IPS-20b (cell line): Measurements from ENCODE around the gene TTC33.
"Not testable (repeated sequence)": the region's sequence is repeated elsewhere in the genome, so short reads cannot be mapped to it uniquely, and the experiment has no call there.

Experiments used
- H3K27ac ChIP-seq: one replicate; pipeline ENCODE4 v1.5.1; 2013; ENCODE audit warnings: low read length
- H3K27me3 ChIP-seq: 2 replicates; pipeline ENCODE4 v1.6.1; 2013; ENCODE audit warnings: mild to moderate bottlenecking, low read length, inconsistent platforms; ENCODE audit not compliant: insufficient read depth
- H3K36me3 ChIP-seq: 2 replicates; pipeline ENCODE4 v1.6.1; 2013; ENCODE audit warnings: low read depth, mild to moderate bottlenecking, inconsistent platforms, low read length, moderate library complexity; ENCODE audit not compliant: insufficient read depth
- H3K4me1 ChIP-seq: 2 replicates; pipeline ENCODE4 v1.6.1; 2013; ENCODE audit warnings: mild to moderate bottlenecking, control low read depth, inconsistent platforms, low read length, moderate library complexity; ENCODE audit not compliant: insufficient read depth
- H3K4me3 ChIP-seq: 2 replicates; pipeline ENCODE4 v1.5.1; 2013; ENCODE audit warnings: mild to moderate bottlenecking, low read length, inconsistent platforms
- H3K9ac ChIP-seq: 2 replicates; pipeline ENCODE4 v1.6.1; 2013; ENCODE audit warnings: low read depth, mild to moderate bottlenecking, inconsistent platforms, low read length, moderate library complexity
- H3K9me3 ChIP-seq: 2 replicates; pipeline ENCODE4 v1.6.1; 2013; ENCODE audit warnings: mild to moderate bottlenecking, low read depth, low read length, inconsistent platforms; ENCODE audit not compliant: insufficient read depth

TTC33 gene

DNA sequence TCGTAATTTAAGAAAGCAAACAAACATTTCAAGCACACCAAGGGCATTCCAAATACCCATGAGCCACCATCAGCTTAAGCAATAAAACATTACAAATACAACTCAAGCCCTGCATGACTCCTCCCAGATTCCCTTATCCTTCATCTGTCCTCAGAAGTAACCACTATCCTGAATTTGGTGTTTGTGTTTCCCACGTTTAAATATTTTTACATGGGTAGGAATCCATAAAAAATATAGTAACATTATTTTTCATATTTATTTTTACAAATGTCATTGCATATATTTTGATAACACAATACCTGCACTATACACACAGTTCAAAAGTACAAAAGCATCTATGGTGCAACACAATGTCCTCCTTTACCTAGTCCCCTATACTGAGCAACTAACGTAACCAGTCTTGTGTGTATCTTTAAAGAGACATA is 36.0 kb upstream of the TTC33 start:
- Histone ChIP-seq H3K4me3 (no peak overlapping the region), H3K27ac (no peak overlapping the region), H3K36me3 (peaks cover 6% of the 10 kb centered on the region; the same call in 1 of the 2 replicates), H3K27me3 (no peaks in the 10 kb centered on the region), H3K4me1 (peaks cover 3% of the 10 kb centered on the region), H3K9me3 (no peaks in the 10 kb centered on the region; the same call in 1 of the 2 replicates), H3K9ac (no peak overlapping the region)

DNA sequence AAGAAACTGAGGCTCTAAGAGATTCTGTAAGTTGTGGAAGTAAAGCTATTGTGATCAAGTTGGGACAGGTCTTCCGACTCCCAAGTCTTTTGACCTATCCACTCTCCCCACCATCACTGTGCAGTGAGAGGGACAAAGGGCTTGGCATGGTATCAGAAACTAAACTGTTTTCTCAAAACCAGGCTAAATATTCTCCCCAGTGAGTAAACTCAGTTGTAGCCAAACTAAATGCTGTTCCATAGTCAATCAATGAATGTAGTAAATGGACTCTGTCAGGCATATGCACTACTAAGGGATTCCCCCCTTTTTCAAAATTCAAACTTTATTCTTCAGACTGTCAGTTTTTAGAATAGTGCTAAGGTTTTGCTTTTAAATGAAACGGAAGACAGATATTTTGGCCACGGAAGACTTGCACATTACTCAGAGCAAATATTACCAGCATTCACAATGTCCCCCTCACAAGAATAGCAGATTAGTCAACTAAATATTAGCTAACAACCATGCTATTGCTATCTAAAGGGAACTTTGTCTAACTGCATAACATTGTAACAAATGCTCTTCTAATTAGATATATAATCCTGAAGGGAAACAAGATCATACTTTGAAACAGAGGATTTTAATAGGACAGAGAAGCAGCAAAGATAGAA is 35.3 kb upstream of the TTC33 start:
- Histone ChIP-seq H3K36me3 (peaks cover 10% of the 10 kb centered on the region; the same call in 1 of the 2 replicates), H3K4me3 (no peak overlapping the region), H3K9me3 (no peaks in the 10 kb centered on the region; the same call in 1 of the 2 replicates), H3K27me3 (no peaks in the 10 kb centered on the region), H3K9ac (no peak overlapping the region), H3K27ac (no peak overlapping the region), H3K4me1 (no peaks in the 10 kb centered on the region)

DNA sequence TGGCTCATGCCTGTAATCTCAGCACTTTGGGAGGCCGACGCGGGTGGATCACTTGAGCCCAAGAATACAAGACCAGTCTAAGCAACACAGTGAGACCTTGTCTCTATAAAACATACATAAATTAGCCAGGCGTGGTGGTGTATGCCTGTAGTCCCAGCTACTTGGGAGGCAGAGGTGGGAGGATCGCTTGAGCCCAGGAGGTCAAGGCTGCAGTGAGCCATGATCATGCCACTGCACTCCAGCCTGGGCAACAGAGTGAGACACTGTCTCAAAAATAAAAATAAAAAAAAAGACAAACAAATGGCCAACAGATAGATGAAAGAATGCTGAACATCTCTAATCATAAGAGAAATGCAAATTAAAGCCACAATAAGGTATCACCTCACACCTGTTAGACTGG is 33.2 kb upstream of the TTC33 start:
- H3K9ac ChIP-seq, H3K27me3 ChIP-seq, H3K27ac ChIP-seq, H3K36me3 ChIP-seq, H3K4me1 ChIP-seq, H3K4me3 ChIP-seq, H3K9me3 ChIP-seq: not testable (repeated sequence)

DNA sequence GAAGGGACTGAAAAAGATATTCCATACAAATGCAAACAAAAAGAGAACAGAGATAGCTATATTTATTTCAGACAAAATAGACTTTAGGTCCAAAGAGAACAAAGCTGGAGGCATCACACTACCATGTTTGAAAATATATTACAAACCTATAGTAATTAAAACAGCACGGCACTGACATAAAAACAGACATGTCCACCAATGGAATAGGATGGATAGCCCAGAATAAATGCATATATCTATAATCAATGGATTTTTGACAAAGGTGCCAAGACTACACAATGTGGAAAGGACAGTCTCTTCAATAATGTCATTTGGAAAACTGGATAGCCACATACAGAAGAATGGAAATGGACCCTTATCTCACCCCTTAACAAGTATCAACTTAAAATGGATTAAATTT is 32.2 kb upstream of the TTC33 start:
- Histone ChIP-seq H3K27ac (no peak overlapping the region), H3K27me3 (no peaks in the 10 kb centered on the region), H3K9ac (no peak overlapping the region), H3K4me3 (no peak overlapping the region), H3K4me1 (no peaks in the 10 kb centered on the region), H3K36me3 (0 out of 2 replicates have a peak, but pooled peaks cover 4% of the 10 kb centered on the region), H3K9me3 (no peaks in the 10 kb centered on the region; the same call in 1 of the 2 replicates)

DNA sequence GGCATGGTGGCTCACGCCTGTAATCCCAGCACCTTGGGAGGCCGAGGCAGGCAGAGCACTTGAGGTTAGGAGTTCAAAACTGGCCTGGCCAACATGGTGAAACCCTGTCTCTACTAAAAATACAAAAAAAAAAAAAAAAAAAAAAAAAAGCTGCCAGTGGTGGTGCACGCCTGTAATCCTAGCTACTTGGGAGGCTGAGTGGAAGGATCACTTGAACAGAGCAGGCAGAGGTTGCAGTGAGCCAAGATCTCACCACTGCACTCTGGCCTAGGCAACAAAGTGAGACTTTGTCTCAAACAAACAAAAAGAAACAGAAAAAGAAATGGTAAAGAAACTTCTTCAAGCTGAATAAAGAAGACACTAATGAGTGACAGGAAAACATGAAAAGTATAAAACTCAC is 30.9 kb upstream of the TTC33 start:
- not testable (repeated sequence) for H3K9ac ChIP-seq, H3K4me3 ChIP-seq, H3K4me1 ChIP-seq, H3K36me3 ChIP-seq, H3K9me3 ChIP-seq, H3K27ac ChIP-seq, H3K27me3 ChIP-seq

GRCh38 chr5:40784916-40785315 is 29.2 kb upstream of the TTC33 start:
- no peak overlapping the region for H3K9ac ChIP-seq

GRCh38 chr5:40784027-40784653 is 28.4 kb upstream of the TTC33 start:
- Histone ChIP-seq H3K27me3 (no peaks in the 10 kb centered on the region), H3K9ac (no peak overlapping the region; the same call in 1 of the 2 replicates), H3K9me3 (no peaks in the 10 kb centered on the region; the same call in 1 of the 2 replicates), H3K4me1 (no peaks in the 10 kb centered on the region), H3K36me3 (0 out of 2 replicates have a peak, but pooled peaks cover 4% of the 10 kb centered on the region), H3K27ac (no peak overlapping the region), H3K4me3 (no peak overlapping the region)

More at GRCh38 chr5:40784916-40785315, 29.2 kb upstream of the TTC33 start:
- Histone ChIP-seq H3K9me3 (no peaks in the 10 kb centered on the region; the same call in 1 of the 2 replicates), H3K27me3 (no peaks in the 10 kb centered on the region), H3K27ac (no peak overlapping the region), H3K36me3 (0 out of 2 replicates have a peak, but pooled peaks cover 4% of the 10 kb centered on the region), H3K4me3 (no peak overlapping the region), H3K4me1 (no peaks in the 10 kb centered on the region)

DNA sequence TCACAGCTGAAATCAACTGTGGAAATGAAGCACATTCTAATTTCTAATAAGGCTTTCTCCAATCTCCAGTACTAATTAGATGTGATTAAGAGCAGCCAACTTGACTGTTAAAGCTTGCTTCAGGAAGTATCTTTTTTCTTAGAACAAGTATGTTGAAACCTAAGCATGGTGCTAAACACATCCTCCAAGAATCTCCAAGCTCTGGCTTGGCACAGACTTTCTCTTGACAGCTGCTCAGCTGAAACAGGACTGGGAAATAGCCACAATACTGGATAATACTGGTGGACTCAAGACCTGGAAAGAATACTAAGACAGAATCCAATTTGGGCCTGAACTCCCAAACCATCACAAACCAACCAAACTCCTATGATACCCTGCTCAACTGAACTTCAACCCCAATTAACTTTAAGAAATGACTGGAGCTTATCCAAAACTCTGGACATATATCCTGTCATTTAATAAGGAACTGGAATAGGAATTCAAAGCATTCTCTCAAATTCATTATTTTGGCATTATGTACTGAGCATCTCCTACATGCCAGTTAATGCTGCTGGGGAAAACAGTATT is 26.2 kb upstream of the TTC33 start:
- no peak overlapping the region for H3K27ac ChIP-seq
- no peak overlapping the region for H3K9ac ChIP-seq
- H3K27me3 ChIP-seq, result no peaks in the 10 kb centered on the region
- H3K4me3 ChIP-seq, result no peak overlapping the region
- no peaks in the 10 kb centered on the region for H3K9me3 ChIP-seq
- peaks cover 8% of the 10 kb centered on the region; the same call in 1 of the 2 replicates for H3K36me3 ChIP-seq
- no peaks in the 10 kb centered on the region for H3K4me1 ChIP-seq

- H3K36me3 ChIP-seq, result peaks cover 14% of the 10 kb centered on the region
- no peaks in the 10 kb centered on the region for H3K9me3 ChIP-seq
- no peak overlapping the region for H3K4me3 ChIP-seq
- no peaks in the 10 kb centered on the region for H3K4me1 ChIP-seq
- no peaks in the 10 kb centered on the region for H3K27me3 ChIP-seq
- no peak overlapping the region for H3K9ac ChIP-seq
- no peak overlapping the region for H3K27ac ChIP-seq
These were observed 25.1 kb upstream of the TTC33 start for GRCh38 chr5:40780858-40781257.

GRCh38 chr5:40780199-40780598 is 24.4 kb upstream of the TTC33 start:
- Histone ChIP-seq H3K4me3 (no peak overlapping the region), H3K9me3 (no peaks in the 10 kb centered on the region), H3K36me3 (peaks cover 21% of the 10 kb centered on the region), H3K27me3 (no peaks in the 10 kb centered on the region), H3K9ac (no peak overlapping the region), H3K4me1 (no peaks in the 10 kb centered on the region), H3K27ac (no peak overlapping the region)

DNA sequence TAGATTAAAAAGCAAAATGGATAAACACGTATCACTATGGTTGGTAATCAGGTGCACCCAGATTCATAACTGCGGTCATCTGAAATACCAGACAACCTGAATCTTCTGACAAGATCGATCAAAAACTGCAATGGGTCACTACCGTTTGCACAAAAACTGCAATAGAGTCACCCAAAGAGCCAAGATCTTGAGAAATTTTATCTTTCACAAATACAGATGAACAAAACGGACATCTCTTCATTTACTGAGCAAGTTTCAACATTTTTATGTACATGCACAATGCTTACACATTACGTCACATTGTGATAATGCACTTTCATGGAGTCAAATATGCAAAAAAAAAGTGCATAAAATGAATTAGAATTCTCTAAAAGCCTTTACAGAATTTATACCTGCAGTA is 23.8 kb upstream of the TTC33 start:
- H3K9ac ChIP-seq, result no peak overlapping the region
- no peak overlapping the region for H3K27ac ChIP-seq
- peaks cover 27% of the 10 kb centered on the region for H3K36me3 ChIP-seq
- H3K4me3 ChIP-seq, result no peak overlapping the region
- no peaks in the 10 kb centered on the region for H3K9me3 ChIP-seq
- H3K27me3 ChIP-seq, result no peaks in the 10 kb centered on the region
- H3K4me1 ChIP-seq, result no peaks in the 10 kb centered on the region

DNA sequence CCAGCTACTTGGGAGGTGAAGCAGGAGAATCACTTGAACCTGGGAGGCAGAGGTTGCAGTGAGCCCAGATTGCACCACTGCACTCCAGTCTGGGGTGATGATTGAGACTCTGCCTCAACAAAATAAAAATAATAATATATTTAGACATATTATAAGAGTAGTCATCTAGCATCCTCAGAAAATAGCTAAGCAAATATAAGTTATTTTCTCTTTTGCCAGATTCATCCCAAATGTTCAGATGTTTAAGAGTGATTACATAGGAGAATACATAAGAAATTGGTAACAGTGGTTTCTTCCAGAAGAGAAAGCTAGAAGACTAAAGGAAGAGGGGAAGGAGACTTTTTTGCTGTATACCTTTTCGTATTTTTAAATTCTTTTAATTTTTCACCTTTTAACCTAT is 22.4 kb upstream of the TTC33 start:
- Histone ChIP-seq H3K27me3 (no peaks in the 10 kb centered on the region), H3K4me3 (no peak overlapping the region), H3K27ac (no peak overlapping the region), H3K36me3 (peaks cover 41% of the 10 kb centered on the region), H3K4me1 (no peaks in the 10 kb centered on the region), H3K9me3 (no peaks in the 10 kb centered on the region), H3K9ac (no peak overlapping the region)
